Immature natural killer cell (primary cell): ENCODE results near the gene ABLIM2. TPM values are rescaled to one million over a fixed set of nuclear protein-coding genes. Genes with fewer than 3 reads are reported as not detected.

Experiments used
- DNase-seq, 3 donors: peaks; one replicate each; pipeline ENCODE4 v3.0.0; 2022; ENCODE audit warnings: mixed read lengths in 1 of 3
- H3K27ac Mint-ChIP-seq, 6 donors: one replicate each; pipeline ENCODE4 v1.8.0; 2020; ENCODE audit warnings: mixed read lengths in 6 of 6, mild to moderate bottlenecking in 5 of 6, inconsistent platforms in 4 of 6, moderate library complexity in 3 of 6
- H3K27me3 Mint-ChIP-seq, 3 donors: one replicate each; pipeline ENCODE4 v1.8.0; 2020 to 2021; ENCODE audit warnings: low read depth in 3 of 3, mild to moderate bottlenecking in 3 of 3, mixed read lengths in 3 of 3, moderate library complexity in 3 of 3, inconsistent platforms in 1 of 3
- H3K36me3 Mint-ChIP-seq, 3 donors: one replicate each; pipeline ENCODE4 v1.8.0; 2020; ENCODE audit warnings: mixed read lengths in 3 of 3, inconsistent platforms in 2 of 3, mild to moderate bottlenecking in 2 of 3
- H3K4me1 Mint-ChIP-seq, 2 donors: one replicate each; pipeline ENCODE4 v1.8.0; 2020; ENCODE audit warnings: inconsistent platforms in 2 of 2, mild to moderate bottlenecking in 2 of 2, mixed read lengths in 2 of 2, moderate library complexity in 1 of 2
- H3K4me3 Mint-ChIP-seq, 5 donors: one replicate each; pipeline ENCODE4 v1.8.0; 2020; ENCODE audit warnings: mild to moderate bottlenecking in 5 of 5, mixed read lengths in 5 of 5, inconsistent platforms in 3 of 5, moderate library complexity in 3 of 5
- H3K9me3 Mint-ChIP-seq, 6 donors: one replicate each; pipeline ENCODE4 v1.8.0; 2020; ENCODE audit warnings: mild to moderate bottlenecking in 6 of 6, mixed read lengths in 6 of 6, inconsistent platforms in 4 of 6, moderate library complexity in 3 of 6
- polyA plus RNA-seq, 3 donors: library from polyadenylated mRNA; unstranded; fragments of 300-500 nt; fragmentation: Illumina TruSeq; gene quantifications; one replicate each; pipeline ENCODE4 v1.2.3, GENCODE V29; 2021

The ABLIM2 gene
- polyA plus RNA-seq = 1 to 10 TPM in 1 of 3 donors, under 1 TPM in 2; 0.27 to 4.1 (median 0.43) TPM

GRCh38 chr4:8158710-8159536, at the start of gene ABLIM2:
Gene ABLIM2, minus strand, starts transcription at chr4:8158813. Its CDS starts 124 bp downstream, at chr4:8158689.
- H3K4me1 Mint-ChIP-seq = peaks cover 11 to 20% of the 10 kb centered on the region in 2 donors
- no peaks in the 10 kb centered on the region for H3K36me3 Mint-ChIP-seq
- peak; percentile 99 for DNase-seq
- peak within 1 kb of the TSS; percentile 97 to 100 (median 97) for H3K4me3 Mint-ChIP-seq
- H3K27me3 Mint-ChIP-seq = peaks cover 2 to 10% (median 9%) of the 10 kb centered on the region in 3 donors
- peak within 1 kb of the TSS; percentile 79 to 95 (median 92) for H3K27ac Mint-ChIP-seq
- peaks cover 0 to 2% (median 0%) of the 10 kb centered on the region in 6 donors for H3K9me3 Mint-ChIP-seq

- peaks cover 7 to 13% of the 10 kb centered on the region in 2 donors for H3K4me1 Mint-ChIP-seq
- H3K27ac Mint-ChIP-seq = peak overlapping the region in 2 of 6 donors; percentile 13 to 62
Measured at GRCh38 chr4:8207314-8207713, 48.7 kb upstream of the ABLIM2 start.

GRCh38 chr4:8205749-8206611, 47.4 kb upstream of the ABLIM2 start:
- no peak for DNase-seq
- Mint-ChIP-seq H3K27ac (peak overlapping the region in 1 of 6 donors; percentile 8), H3K4me1 (peaks cover 18 to 26% of the 10 kb centered on the region in 2 donors), H3K36me3 (peaks cover 0 to 8% (median 5%) of the 10 kb centered on the region in 3 donors), H3K9me3 (no peaks in the 10 kb centered on the region), H3K4me3 (no peak overlapping the region), H3K27me3 (peaks cover 0 to 7% (median 3%) of the 10 kb centered on the region in 3 donors)

More at GRCh38 chr4:8207314-8207713, 48.7 kb upstream of the ABLIM2 start:
- Mint-ChIP-seq H3K36me3 (peaks cover 0 to 8% (median 5%) of the 10 kb centered on the region in 3 donors), H3K9me3 (no peaks in the 10 kb centered on the region), H3K4me3 (no peak overlapping the region), H3K27me3 (peaks cover 0 to 5% (median 3%) of the 10 kb centered on the region in 3 donors)
- DNase-seq = no peak

- no peak for DNase-seq
- H3K27ac Mint-ChIP-seq = no peak overlapping the region
- peaks cover 25 to 33% of the 10 kb centered on the region in 2 donors for H3K4me1 Mint-ChIP-seq
- H3K27me3 Mint-ChIP-seq = peaks cover 0 to 7% (median 3%) of the 10 kb centered on the region in 3 donors
- peaks cover 0 to 8% (median 5%) of the 10 kb centered on the region in 3 donors for H3K36me3 Mint-ChIP-seq
- H3K9me3 Mint-ChIP-seq = no peaks in the 10 kb centered on the region
- no peak overlapping the region for H3K4me3 Mint-ChIP-seq
Measured at GRCh38 chr4:8205241-8205707, 46.7 kb upstream of the ABLIM2 start.

GRCh38 chr4:8204576-8205227, 46.1 kb upstream of the ABLIM2 start:
- Mint-ChIP-seq H3K4me3 (no peak overlapping the region), H3K36me3 (peaks cover 0 to 8% (median 5%) of the 10 kb centered on the region in 3 donors), H3K27me3 (peaks cover 0 to 7% (median 3%) of the 10 kb centered on the region in 3 donors), H3K27ac (no peak overlapping the region), H3K9me3 (no peaks in the 10 kb centered on the region), H3K4me1 (peaks cover 31 to 39% of the 10 kb centered on the region in 2 donors)
- DNase-seq = no peak

DNA sequence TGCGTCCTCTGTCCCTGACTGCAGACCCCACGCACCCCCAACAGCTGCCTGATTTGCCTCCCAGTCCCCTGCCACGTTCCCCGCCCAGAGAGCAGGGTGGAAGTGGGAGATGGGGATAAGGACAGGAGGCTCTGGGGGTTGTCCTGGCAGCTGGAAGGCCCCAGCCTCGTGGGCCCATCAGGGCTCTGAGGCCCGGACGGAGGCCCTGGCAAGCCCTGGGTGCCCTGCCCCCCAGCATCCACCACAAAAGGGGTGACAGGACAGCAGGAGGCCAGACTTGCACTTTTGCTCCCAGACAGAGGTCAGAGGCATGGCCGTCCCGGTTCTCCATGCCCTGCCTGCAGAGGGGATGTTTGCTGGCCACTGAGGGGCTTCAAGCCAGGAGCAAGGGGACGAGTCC, 45.2 kb upstream of the ABLIM2 start:
- Mint-ChIP-seq H3K4me1 (peaks cover 37 to 48% of the 10 kb centered on the region in 2 donors), H3K36me3 (peaks cover 0 to 8% (median 5%) of the 10 kb centered on the region in 3 donors), H3K27me3 (peaks cover 0 to 7% (median 6%) of the 10 kb centered on the region in 3 donors), H3K4me3 (no peak overlapping the region), H3K27ac (no peak overlapping the region), H3K9me3 (no peaks in the 10 kb centered on the region)
- DNase-seq = no peak

GRCh38 chr4:8203052-8203401, 44.4 kb upstream of the ABLIM2 start:
- H3K9me3 Mint-ChIP-seq = no peaks in the 10 kb centered on the region
- H3K27me3 Mint-ChIP-seq = peaks cover 0 to 7% (median 6%) of the 10 kb centered on the region in 3 donors
- peaks cover 45 to 55% of the 10 kb centered on the region in 2 donors for H3K4me1 Mint-ChIP-seq
- H3K4me3 Mint-ChIP-seq = no peak overlapping the region
- DNase-seq = no peak
- H3K27ac Mint-ChIP-seq = no peak overlapping the region
- peaks cover 0 to 8% (median 5%) of the 10 kb centered on the region in 3 donors for H3K36me3 Mint-ChIP-seq

DNA sequence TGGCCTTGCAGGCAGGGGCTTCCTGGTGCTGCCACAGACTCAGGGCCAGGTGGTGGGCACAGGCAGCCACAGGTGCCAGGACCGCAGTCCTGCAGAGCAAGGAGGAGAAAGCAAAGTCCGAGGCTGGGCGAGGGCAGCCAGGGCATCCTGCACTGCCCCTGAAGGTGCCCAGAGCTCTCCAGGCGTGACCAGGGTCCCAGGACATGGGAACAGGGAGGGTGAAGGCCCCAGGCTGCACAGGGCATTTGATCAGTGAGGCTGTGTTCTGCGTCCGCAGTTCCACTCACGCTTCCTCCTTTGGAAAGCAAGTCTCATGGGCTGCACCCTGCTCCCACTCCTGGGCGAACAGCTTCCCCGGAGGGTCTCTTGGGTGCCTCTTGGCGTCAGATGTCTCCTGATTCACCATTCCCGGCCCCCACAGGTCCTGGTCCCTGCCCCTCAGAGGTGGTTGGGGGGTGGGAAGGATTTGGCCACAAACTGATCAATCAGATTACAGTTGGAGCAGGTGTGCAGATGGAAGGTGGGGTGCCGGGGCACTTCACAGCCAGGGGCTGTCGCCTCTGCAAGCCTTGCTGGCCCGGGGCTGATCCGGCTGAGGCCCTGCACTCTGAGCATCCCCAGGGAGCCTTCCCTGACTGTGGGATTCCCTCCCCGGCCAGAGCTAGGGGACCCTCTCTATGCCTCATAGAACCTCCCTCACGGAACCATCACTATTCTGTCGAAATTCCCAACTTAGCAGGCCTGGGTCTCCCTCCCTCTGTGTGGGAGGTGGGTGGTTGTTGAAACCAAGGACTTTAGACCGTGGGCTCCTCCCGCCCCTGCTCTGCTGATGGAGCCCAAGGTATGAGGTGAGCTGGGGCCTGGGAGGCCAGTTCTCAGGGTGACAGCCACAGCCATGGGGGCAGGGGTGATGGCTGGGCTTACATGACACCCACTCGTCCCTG, 43.8 kb upstream of the ABLIM2 start:
- Mint-ChIP-seq H3K36me3 (peaks cover 0 to 5% (median 5%) of the 10 kb centered on the region in 3 donors), H3K4me1 (peaks cover 45 to 53% of the 10 kb centered on the region in 2 donors), H3K27me3 (peaks cover 0 to 7% (median 6%) of the 10 kb centered on the region in 3 donors), H3K27ac (peak overlapping the region in 3 of 6 donors; percentile 49 to 91 (median 73)), H3K9me3 (no peaks in the 10 kb centered on the region), H3K4me3 (no peak overlapping the region)
- DNase-seq = no peak

GRCh38 chr4:8201321-8201781, 42.7 kb upstream of the ABLIM2 start:
- Mint-ChIP-seq H3K4me1 (peaks cover 46% of the 10 kb centered on the region in 2 donors), H3K27ac (peak overlapping the region in 4 of 6 donors; percentile 70 to 92 (median 82)), H3K4me3 (peak overlapping the region; percentile 36 to 97 (median 92)), H3K9me3 (no peaks in the 10 kb centered on the region), H3K36me3 (no peaks in the 10 kb centered on the region), H3K27me3 (peaks cover 0 to 7% (median 6%) of the 10 kb centered on the region in 3 donors)
- peak in 1 of 3 donors; percentile 18 for DNase-seq

GRCh38 chr4:8200302-8200975, 41.8 kb upstream of the ABLIM2 start:
- Mint-ChIP-seq H3K27me3 (peaks cover 0 to 7% (median 6%) of the 10 kb centered on the region in 3 donors), H3K9me3 (no peaks in the 10 kb centered on the region)
- no peak for DNase-seq

GRCh38 chr4:8199594-8200301, 41.1 kb upstream of the ABLIM2 start:
- peaks cover 44 to 46% of the 10 kb centered on the region in 2 donors for H3K4me1 Mint-ChIP-seq
- H3K36me3 Mint-ChIP-seq = no peaks in the 10 kb centered on the region
- peak; percentile 30 to 50 (median 41) for DNase-seq
- no peaks in the 10 kb centered on the region for H3K9me3 Mint-ChIP-seq
- H3K27me3 Mint-ChIP-seq = peaks cover 0 to 7% (median 5%) of the 10 kb centered on the region in 3 donors
- H3K4me3 Mint-ChIP-seq = peak overlapping the region; percentile 92 to 97 (median 96)
- peak overlapping the region; percentile 86 to 97 (median 92) for H3K27ac Mint-ChIP-seq

More at GRCh38 chr4:8200302-8200975, 41.8 kb upstream of the ABLIM2 start:
- H3K4me3 Mint-ChIP-seq = peak overlapping the region; percentile 92 to 97 (median 96)
- peaks cover 44 to 46% of the 10 kb centered on the region in 2 donors for H3K4me1 Mint-ChIP-seq
- no peaks in the 10 kb centered on the region for H3K36me3 Mint-ChIP-seq
- peak overlapping the region in 5 of 6 donors; percentile 67 to 92 (median 84) for H3K27ac Mint-ChIP-seq
